ENCODE measurements around the gene TBC1D22A. TPM values are rescaled to one million over a fixed set of nuclear protein-coding genes. Genes with fewer than 3 reads are reported as not detected.

TBC1D22A gene
- total RNA-seq, 4 donors from 2014 or later = 9.2 to 45.3 (median 22.8) TPM

DNA sequence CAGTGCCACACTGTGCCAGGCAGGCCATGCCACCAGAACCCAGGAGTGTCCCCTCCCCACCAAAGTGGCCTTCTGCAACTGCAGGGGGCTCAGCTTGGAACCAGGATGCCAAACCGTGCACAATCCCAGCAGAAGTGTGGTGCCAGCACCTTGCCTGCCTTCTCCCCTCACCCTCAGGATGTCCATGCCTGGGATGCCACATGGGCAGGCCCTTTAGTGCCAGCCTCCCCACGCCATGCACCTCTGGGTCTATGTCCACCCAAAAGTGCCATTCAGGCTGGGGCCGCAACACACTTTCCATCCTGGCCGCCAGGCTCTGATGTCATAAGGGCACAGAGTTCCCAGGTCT, 8.7 kb upstream of the TBC1D22A start:
- peaks cover 0 to 6% of the 10 kb centered on the region in 2 donors for H3K4me1 ChIP-seq
- intact Hi-C loops (cut with DNase I; ENCODE audit: low total_unique reads) = no loop called here
- no peak for DNase-seq
- H3K36me3 ChIP-seq = no peaks in the 10 kb centered on the region
- H3K9me3 ChIP-seq = no peaks in the 10 kb centered on the region
- H3K27ac ChIP-seq = peak overlapping the region; percentile 63 to 68
- no peak for TF ChIP-seq POLR2A (IDR thresholded peaks at IDR 0.05)
- no peak for TF ChIP-seq CTCF (IDR thresholded peaks at IDR 0.05)
- H3K4me3 ChIP-seq = no peak overlapping the region
- no peaks in the 10 kb centered on the region for H3K27me3 ChIP-seq

GRCh38 chr22:46754110-46754799, 8.2 kb upstream of the TBC1D22A start:
- peak overlapping the region; percentile 63 to 68 for H3K27ac ChIP-seq
- peaks cover 0 to 6% of the 10 kb centered on the region in 2 donors for H3K4me1 ChIP-seq
- intact Hi-C loops (cut with DNase I; ENCODE audit: low total_unique reads) = no loop called here
- H3K36me3 ChIP-seq = no peaks in the 10 kb centered on the region
- H3K4me3 ChIP-seq = no peak overlapping the region
- H3K27me3 ChIP-seq = no peaks in the 10 kb centered on the region
- H3K9me3 ChIP-seq = no peaks in the 10 kb centered on the region
- peak; percentile 82 to 86 for DNase-seq
- TF ChIP-seq POLR2A (IDR thresholded peaks at IDR 0.05) = peak in 1 of 2 donors; percentile 37
- TF ChIP-seq CTCF (IDR thresholded peaks at IDR 0.05) = no peak

GRCh38 chr22:46754826-46755225, 7.6 kb upstream of the TBC1D22A start:
- no peaks in the 10 kb centered on the region for H3K27me3 ChIP-seq
- no peaks in the 10 kb centered on the region for H3K9me3 ChIP-seq
- H3K27ac ChIP-seq = peak overlapping the region in 1 of 2 donors; percentile 63
- no peak for DNase-seq
- no peak overlapping the region for H3K4me3 ChIP-seq
- no peak for TF ChIP-seq POLR2A (IDR thresholded peaks at IDR 0.05)
- no peak for TF ChIP-seq CTCF (IDR thresholded peaks at IDR 0.05)
- intact Hi-C loops (cut with DNase I; ENCODE audit: low total_unique reads) = no loop called here
- no peaks in the 10 kb centered on the region for H3K36me3 ChIP-seq
- H3K4me1 ChIP-seq = peaks cover 0 to 6% of the 10 kb centered on the region in 2 donors

DNA sequence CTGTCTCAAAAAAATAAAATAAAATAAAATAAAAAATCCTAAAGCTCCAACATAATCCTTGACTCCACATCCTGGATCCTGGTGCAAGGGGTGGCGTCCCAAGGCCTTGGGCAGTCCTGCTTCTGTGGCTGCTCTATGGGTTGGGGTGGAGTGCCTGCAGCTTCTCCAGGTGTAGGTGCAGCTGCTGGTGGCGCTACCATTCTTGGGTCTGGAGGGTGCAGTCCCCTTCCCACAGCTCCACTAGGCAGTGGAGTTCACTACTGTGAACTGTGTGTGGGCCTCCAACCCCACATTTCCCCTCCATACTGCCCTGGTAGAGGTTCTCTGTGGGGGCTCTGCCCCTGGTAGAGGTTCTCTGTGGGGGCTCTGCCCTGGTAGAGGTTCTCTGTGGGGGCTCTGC, 6.9 kb upstream of the TBC1D22A start:
- Histone ChIP-seq H3K9me3 (no peaks in the 10 kb centered on the region), H3K4me1 (peaks cover 0 to 6% of the 10 kb centered on the region in 2 donors), H3K27me3 (no peaks in the 10 kb centered on the region), H3K36me3 (no peaks in the 10 kb centered on the region), H3K27ac (no peak overlapping the region), H3K4me3 (no peak overlapping the region)
- TF ChIP-seq POLR2A (IDR thresholded peaks at IDR 0.05) (no peak), CTCF (IDR thresholded peaks at IDR 0.05) (no peak)
- intact Hi-C loops (cut with DNase I; ENCODE audit: low total_unique reads) = no loop called here
- no peak for DNase-seq

DNA sequence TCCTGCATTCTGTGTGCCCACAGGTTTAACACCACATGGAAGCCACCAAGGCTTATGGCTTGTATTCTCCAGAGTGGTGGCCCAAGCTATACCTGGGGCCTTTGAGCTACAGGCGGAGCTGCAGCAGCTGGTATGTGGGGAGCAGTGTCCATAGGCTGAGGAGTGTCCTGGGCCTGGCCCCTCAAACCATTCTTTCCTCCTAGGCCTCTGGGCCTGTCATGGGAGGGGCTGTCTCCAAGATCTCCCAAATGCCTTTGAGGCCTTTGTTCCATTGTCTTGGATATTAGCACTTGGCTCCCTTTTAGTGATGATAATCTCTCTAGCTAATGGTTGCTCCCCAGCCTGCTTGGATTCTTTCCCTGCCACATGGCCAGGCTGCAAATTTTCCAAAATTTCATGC, 6.4 kb upstream of the TBC1D22A start:
- no peaks in the 10 kb centered on the region for H3K36me3 ChIP-seq
- H3K4me3 ChIP-seq = no peak overlapping the region
- peaks cover 0 to 6% of the 10 kb centered on the region in 2 donors for H3K4me1 ChIP-seq
- H3K27me3 ChIP-seq = no peaks in the 10 kb centered on the region
- no peaks in the 10 kb centered on the region for H3K9me3 ChIP-seq
- no peak overlapping the region for H3K27ac ChIP-seq
- TF ChIP-seq CTCF (IDR thresholded peaks at IDR 0.05) = no peak
- DNase-seq = no peak
- intact Hi-C loops (cut with DNase I; ENCODE audit: low total_unique reads) = no loop called here
